Gastrocnemius medialis (tissue), 4 donors: Measurements from ENCODE around the gene IGSF9B.

Experiments
- POLR2A ChIP-seq, 2 donors: fragments of 450-650 bp; IDR thresholded peaks; one replicate each; pipeline ENCODE4 v1.6.1; 2017; ENCODE audit warnings: antibody characterized with exemption in 2 of 2, mild to moderate bottlenecking in 2 of 2, moderate library complexity in 2 of 2
- TF ChIP-seq, protein P1 (sequence below), 5 experiments: fragments of 450-650 bp in 3 of 5; fragments of 200-600 bp in 2 of 5; sonication (generic) in 2 of 5; IDR thresholded peaks in 4 of 5; conservative IDR thresholded peaks in 1 of 5; 1 replicate in 4 of 5; 2 replicates in 1 of 5; pipeline ENCODE4 v1.5.1; 2016 to 2019; ENCODE audit warnings: antibody characterized with exemption in 5 of 5, mild to moderate bottlenecking in 3 of 5, moderate library complexity in 3 of 5

DNA sequence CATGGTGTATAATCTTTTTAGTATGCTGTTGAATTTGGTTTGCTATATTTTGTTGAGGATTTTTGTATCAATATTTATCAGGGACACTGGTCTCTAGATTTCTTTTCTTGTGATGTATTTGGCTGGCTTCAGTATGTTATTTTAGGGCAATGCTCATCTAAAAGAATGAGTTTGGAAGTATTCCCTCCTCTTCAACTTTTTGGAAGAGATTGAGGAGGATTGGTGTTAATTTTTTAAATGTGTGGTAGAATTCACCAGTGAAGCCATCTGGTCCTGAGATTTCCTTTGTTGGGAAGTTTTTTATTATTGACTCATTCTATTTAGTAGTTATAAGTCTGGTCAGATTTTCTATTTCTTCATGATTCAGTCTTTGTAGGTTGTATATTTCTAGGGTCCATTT is 89.3 kb downstream of the IGSF9B start:
- TF ChIP-seq, protein P1, sequence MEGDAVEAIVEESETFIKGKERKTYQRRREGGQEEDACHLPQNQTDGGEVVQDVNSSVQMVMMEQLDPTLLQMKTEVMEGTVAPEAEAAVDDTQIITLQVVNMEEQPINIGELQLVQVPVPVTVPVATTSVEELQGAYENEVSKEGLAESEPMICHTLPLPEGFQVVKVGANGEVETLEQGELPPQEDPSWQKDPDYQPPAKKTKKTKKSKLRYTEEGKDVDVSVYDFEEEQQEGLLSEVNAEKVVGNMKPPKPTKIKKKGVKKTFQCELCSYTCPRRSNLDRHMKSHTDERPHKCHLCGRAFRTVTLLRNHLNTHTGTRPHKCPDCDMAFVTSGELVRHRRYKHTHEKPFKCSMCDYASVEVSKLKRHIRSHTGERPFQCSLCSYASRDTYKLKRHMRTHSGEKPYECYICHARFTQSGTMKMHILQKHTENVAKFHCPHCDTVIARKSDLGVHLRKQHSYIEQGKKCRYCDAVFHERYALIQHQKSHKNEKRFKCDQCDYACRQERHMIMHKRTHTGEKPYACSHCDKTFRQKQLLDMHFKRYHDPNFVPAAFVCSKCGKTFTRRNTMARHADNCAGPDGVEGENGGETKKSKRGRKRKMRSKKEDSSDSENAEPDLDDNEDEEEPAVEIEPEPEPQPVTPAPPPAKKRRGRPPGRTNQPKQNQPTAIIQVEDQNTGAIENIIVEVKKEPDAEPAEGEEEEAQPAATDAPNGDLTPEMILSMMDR (IDR thresholded peaks at IDR 0.05 in 4 of 5, conservative IDR thresholded peaks at IDR 0.05 in 1 of 5): no peak
- TF ChIP-seq POLR2A (IDR thresholded peaks at IDR 0.05): no peak
